Panc1 (cell line): ENCODE results near the gene DAB2IP.

Experiments used
- POLR2AphosphoS5 ChIP-seq: IDR thresholded peaks from 2 replicates; pipeline ENCODE4 v1.6.1; 2012; ENCODE audit warnings: mild to moderate bottlenecking, low read depth, low read length, moderate library complexity
- REST ChIP-seq, 2 experiments: IDR thresholded peaks; 2 replicates each; pipeline ENCODE4 v1.6.1; 2011 to 2012; ENCODE audit warnings: low read depth in 2 of 2, control low read depth in 1 of 2, low read length in 1 of 2, mild to moderate bottlenecking in 1 of 2, moderate library complexity in 1 of 2; ENCODE audit not compliant: insufficient read depth in 1 of 2
- TF ChIP-seq, protein P1 (sequence below): fragments of 450-650 bp; IDR thresholded peaks from 2 replicates; pipeline ENCODE4 v1.5.1; 2017; ENCODE audit warnings: mild to moderate bottlenecking

DNA sequence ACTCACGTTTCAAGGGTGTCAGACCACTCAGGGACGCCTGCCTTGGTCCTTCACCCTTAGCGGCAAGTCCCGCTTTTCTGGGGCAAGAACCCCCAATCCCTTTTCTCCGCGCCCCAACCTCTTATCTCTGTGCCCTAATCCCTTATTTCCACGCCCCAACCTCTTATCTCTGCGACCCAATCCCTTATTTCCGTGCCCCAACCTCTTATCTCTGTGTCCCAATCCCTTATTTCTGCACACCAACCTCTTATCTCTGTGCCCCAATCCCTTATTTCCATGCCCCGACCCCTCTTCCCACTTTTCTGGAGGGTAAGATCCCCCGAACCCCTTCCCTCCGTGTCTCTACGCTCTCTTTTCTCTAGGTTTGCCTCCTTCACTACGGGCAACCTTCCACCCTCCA lies 139.4 kb downstream of the DAB2IP start:
- TF ChIP-seq, protein P1, sequence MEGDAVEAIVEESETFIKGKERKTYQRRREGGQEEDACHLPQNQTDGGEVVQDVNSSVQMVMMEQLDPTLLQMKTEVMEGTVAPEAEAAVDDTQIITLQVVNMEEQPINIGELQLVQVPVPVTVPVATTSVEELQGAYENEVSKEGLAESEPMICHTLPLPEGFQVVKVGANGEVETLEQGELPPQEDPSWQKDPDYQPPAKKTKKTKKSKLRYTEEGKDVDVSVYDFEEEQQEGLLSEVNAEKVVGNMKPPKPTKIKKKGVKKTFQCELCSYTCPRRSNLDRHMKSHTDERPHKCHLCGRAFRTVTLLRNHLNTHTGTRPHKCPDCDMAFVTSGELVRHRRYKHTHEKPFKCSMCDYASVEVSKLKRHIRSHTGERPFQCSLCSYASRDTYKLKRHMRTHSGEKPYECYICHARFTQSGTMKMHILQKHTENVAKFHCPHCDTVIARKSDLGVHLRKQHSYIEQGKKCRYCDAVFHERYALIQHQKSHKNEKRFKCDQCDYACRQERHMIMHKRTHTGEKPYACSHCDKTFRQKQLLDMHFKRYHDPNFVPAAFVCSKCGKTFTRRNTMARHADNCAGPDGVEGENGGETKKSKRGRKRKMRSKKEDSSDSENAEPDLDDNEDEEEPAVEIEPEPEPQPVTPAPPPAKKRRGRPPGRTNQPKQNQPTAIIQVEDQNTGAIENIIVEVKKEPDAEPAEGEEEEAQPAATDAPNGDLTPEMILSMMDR: no peak
- no peak for TF ChIP-seq REST (IDR thresholded peaks at IDR 0.05; ENCODE audit: insufficient read depth in 1 of 2, low read depth in 2 of 2, low read length in 1 of 2)
- TF ChIP-seq POLR2AphosphoS5: no peak
